HG03135 (cell line): Measurements from ENCODE around the gene AKAP6.

ENCODE experiments used
- ATAC-seq: cut with Tn5 transposase; IDR thresholded peaks from one replicate; pipeline ENCODE4 v1.9.1; 2021; ENCODE audit warnings: mild to moderate bottlenecking, moderate library complexity; ENCODE audit not compliant: unreplicated experiment

AKAP6 gene

GRCh38 chr14:32694795-32695449 is 365.8 kb downstream of the AKAP6 start:
- no peak for ATAC-seq

- ATAC-seq = no peak
Observed at GRCh38 chr14:32696325-32697091, 367.4 kb downstream of the AKAP6 start.

- ATAC-seq = no peak
Observed at GRCh38 chr14:32697114-32697513, 368.0 kb downstream of the AKAP6 start.

- no peak for ATAC-seq
Observed at GRCh38 chr14:32697704-32698103, 368.6 kb downstream of the AKAP6 start.

GRCh38 chr14:32698831-32699230 is 369.7 kb downstream of the AKAP6 start:
- ATAC-seq = no peak

- no peak for ATAC-seq
Observed at GRCh38 chr14:32701475-32701874, 372.4 kb downstream of the AKAP6 start.

- ATAC-seq = no peak
Observed at GRCh38 chr14:32702088-32702487, 373.0 kb downstream of the AKAP6 start.

GRCh38 chr14:32702562-32702961 is 373.5 kb downstream of the AKAP6 start:
- no peak for ATAC-seq

- ATAC-seq = no peak
Observed at GRCh38 chr14:32703183-32703621, 374.1 kb downstream of the AKAP6 start.

- no peak for ATAC-seq
Observed at GRCh38 chr14:32706721-32707519, 377.8 kb downstream of the AKAP6 start.

- no peak for ATAC-seq
Observed at GRCh38 chr14:32707742-32708500, 378.8 kb downstream of the AKAP6 start.

- no peak for ATAC-seq
Observed at GRCh38 chr14:32709027-32709426, 379.9 kb downstream of the AKAP6 start.

GRCh38 chr14:32710231-32710671 is 381.2 kb downstream of the AKAP6 start:
- no peak for ATAC-seq

GRCh38 chr14:32710731-32711680 is 381.9 kb downstream of the AKAP6 start:
- ATAC-seq = peak; percentile 76

GRCh38 chr14:32713856-32714255 is 384.8 kb downstream of the AKAP6 start:
- no peak for ATAC-seq

- ATAC-seq = no peak
Observed at GRCh38 chr14:32719601-32720000, 390.5 kb downstream of the AKAP6 start.

GRCh38 chr14:32720927-32721326 is 391.8 kb downstream of the AKAP6 start:
- no peak for ATAC-seq

GRCh38 chr14:32722631-32723183 is 393.6 kb downstream of the AKAP6 start:
- no peak for ATAC-seq

- ATAC-seq = no peak
Observed at GRCh38 chr14:32724867-32725471, 395.9 kb downstream of the AKAP6 start.
